Amniotic stem cell (primary cell): ENCODE measurements around the gene ACAA2.
A peak's percentile ranks its signal among the peaks of the same experiment; 100 is the strongest.
"Not testable (repeated sequence)": the region's sequence is repeated elsewhere in the genome, so short reads cannot be mapped to it uniquely, and the experiment has no call there.

Source experiments
- DNase-seq: peaks from one replicate; lab custom pipeline; 2025; lab: John Stamatoyannopoulos, UW

The ACAA2 gene

GRCh38 chr18:49844903-49845302 lies 31.6 kb upstream of the ACAA2 start:
- DNase-seq: no peak

GRCh38 chr18:49843778-49844625 lies 30.7 kb upstream of the ACAA2 start:
- DNase-seq: no peak

GRCh38 chr18:49843131-49843530 lies 29.8 kb upstream of the ACAA2 start:
- no peak for DNase-seq

GRCh38 chr18:49842656-49843055 lies 29.3 kb upstream of the ACAA2 start:
- DNase-seq: no peak

GRCh38 chr18:49841236-49842217 lies 28.2 kb upstream of the ACAA2 start:
- DNase-seq: no peak

GRCh38 chr18:49839012-49839411 lies 25.7 kb upstream of the ACAA2 start:
- no peak for DNase-seq

GRCh38 chr18:49838381-49838780 lies 25.0 kb upstream of the ACAA2 start:
- DNase-seq: no peak

GRCh38 chr18:49837889-49838288 lies 24.6 kb upstream of the ACAA2 start:
- DNase-seq: no peak

- DNase-seq: not testable (repeated sequence)
Measured at GRCh38 chr18:49837316-49837835, 24.0 kb upstream of the ACAA2 start.

GRCh38 chr18:49835405-49835804 lies 22.1 kb upstream of the ACAA2 start:
- no peak for DNase-seq

GRCh38 chr18:49834258-49834657 lies 20.9 kb upstream of the ACAA2 start:
- no peak for DNase-seq

GRCh38 chr18:49833814-49834213 lies 20.5 kb upstream of the ACAA2 start:
- no peak for DNase-seq

- DNase-seq: no peak
Measured at GRCh38 chr18:49832221-49832647, 18.9 kb upstream of the ACAA2 start.

- no peak for DNase-seq
Measured at GRCh38 chr18:49827996-49828395, 14.7 kb upstream of the ACAA2 start.

GRCh38 chr18:49819823-49820671 lies 6.7 kb upstream of the ACAA2 start:
- no peak for DNase-seq

- no peak for DNase-seq
Measured at GRCh38 chr18:49819071-49819662, 5.8 kb upstream of the ACAA2 start.

- DNase-seq: no peak
Measured at GRCh38 chr18:49817947-49818346, 4.6 kb upstream of the ACAA2 start.

- no peak for DNase-seq
Measured at GRCh38 chr18:49815927-49816326, 2.6 kb upstream of the ACAA2 start.

- no peak for DNase-seq
Measured at GRCh38 chr18:49814147-49814499, 790 bp upstream of the ACAA2 start.

GRCh38 chr18:49813069-49813318 lies 339 bp downstream of the ACAA2 start:
- no peak for DNase-seq

- peak; percentile 15 for DNase-seq
Measured at GRCh38 chr18:49812286-49813068, 856 bp downstream of the ACAA2 start.
